CD8-positive, alpha-beta memory T cell (primary cell): Measurements from ENCODE around the gene NEUROG3. TPM values are rescaled to one million over a fixed set of nuclear protein-coding genes. Genes with fewer than 3 reads are reported as not detected.

Experiments used
- CTCF ChIA-PET: fragments of 350-600 bp; sonication (Branson Sonifier 250); formaldehyde crosslinking; loops from one replicate; lab custom pipeline; 2021; ENCODE audit warnings: antibody characterized with exemption; lab: Charles Lee
- POLR2A ChIA-PET: fragments of 350-600 bp; sonication (Branson Sonifier 250); formaldehyde crosslinking; loops from one replicate; lab custom pipeline; 2021; ENCODE audit warnings: antibody characterized with exemption; lab: Charles Lee
- DNase-seq, 5 donors: peaks; one replicate each; pipeline versions ENCODE4 v3.0.0 to v3.0.0-alpha.2; 2020 to 2022; ENCODE audit warnings: mixed read lengths in 1 of 5
- H3K27ac ChIP-seq: one replicate; pipeline ENCODE4 v1.7.0; 2013; ENCODE audit warnings: low read depth, mild to moderate bottlenecking, low read length, moderate library complexity
- H3K27me3 ChIP-seq: 2 replicates; pipeline ENCODE4 v1.7.0; 2013; ENCODE audit warnings: low read length, mild to moderate bottlenecking; ENCODE audit not compliant: insufficient read depth, poor library complexity, severe bottlenecking
- H3K36me3 ChIP-seq: 2 replicates; pipeline ENCODE4 v1.7.0; 2013; ENCODE audit warnings: mild to moderate bottlenecking, low read length, moderate library complexity; ENCODE audit not compliant: insufficient read depth
- H3K4me1 ChIP-seq: 2 replicates; pipeline ENCODE4 v1.7.0; 2013; ENCODE audit warnings: mild to moderate bottlenecking, low read length, moderate library complexity; ENCODE audit not compliant: insufficient read depth
- H3K4me3 ChIP-seq: 2 replicates; pipeline ENCODE4 v1.7.0; 2013; ENCODE audit warnings: mild to moderate bottlenecking, low read length
- H3K9me3 ChIP-seq: 2 replicates; pipeline ENCODE4 v1.7.0; 2013; ENCODE audit warnings: mild to moderate bottlenecking, low read length
- H3K27ac Mint-ChIP-seq, 8 donors: one replicate each; pipeline ENCODE4 v1.8.0; 2020 to 2021; ENCODE audit warnings: mixed read lengths in 8 of 8, mild to moderate bottlenecking in 6 of 8, inconsistent platforms in 3 of 8, moderate library complexity in 3 of 8
- H3K27me3 Mint-ChIP-seq, 2 donors: one replicate each; pipeline ENCODE4 v1.8.0; 2020 to 2021; ENCODE audit warnings: mixed read lengths in 2 of 2, mild to moderate bottlenecking in 1 of 2, moderate library complexity in 1 of 2
- H3K36me3 Mint-ChIP-seq, 3 donors: one replicate each; pipeline ENCODE4 v1.8.0; 2020 to 2021; ENCODE audit warnings: mixed read lengths in 3 of 3, inconsistent platforms in 1 of 3, mild to moderate bottlenecking in 1 of 3
- H3K4me1 Mint-ChIP-seq, 3 donors: one replicate each; pipeline ENCODE4 v1.8.0; 2020 to 2021; ENCODE audit warnings: mixed read lengths in 3 of 3, inconsistent platforms in 1 of 3, mild to moderate bottlenecking in 1 of 3
- H3K4me3 Mint-ChIP-seq, 7 donors: one replicate each; pipeline ENCODE4 v1.8.0; 2020 to 2021; ENCODE audit warnings: mixed read lengths in 7 of 7, mild to moderate bottlenecking in 6 of 7, moderate library complexity in 4 of 7, inconsistent platforms in 2 of 7
- H3K9me3 Mint-ChIP-seq, 5 donors: one replicate each; pipeline ENCODE4 v1.8.0; 2020 to 2022; ENCODE audit warnings: mixed read lengths in 5 of 5, mild to moderate bottlenecking in 3 of 5, moderate library complexity in 2 of 5, inconsistent platforms in 1 of 5
- polyA plus RNA-seq: library from polyadenylated mRNA; unstranded; fragments of 300-500 nt; fragmentation: Illumina TruSeq; gene quantifications from one replicate; pipeline ENCODE4 v1.2.3, GENCODE V29; 2021
- total RNA-seq, 2 experiments: library from RNA; stranded (reverse); gene quantifications; one replicate each; pipeline ENCODE4 v1.2.3, GENCODE V29; 2021

The NEUROG3 gene
- total and polyA plus RNA-seq, 3 experiments from 2014 or later = 0.15 TPM; not detected in 2

DNA sequence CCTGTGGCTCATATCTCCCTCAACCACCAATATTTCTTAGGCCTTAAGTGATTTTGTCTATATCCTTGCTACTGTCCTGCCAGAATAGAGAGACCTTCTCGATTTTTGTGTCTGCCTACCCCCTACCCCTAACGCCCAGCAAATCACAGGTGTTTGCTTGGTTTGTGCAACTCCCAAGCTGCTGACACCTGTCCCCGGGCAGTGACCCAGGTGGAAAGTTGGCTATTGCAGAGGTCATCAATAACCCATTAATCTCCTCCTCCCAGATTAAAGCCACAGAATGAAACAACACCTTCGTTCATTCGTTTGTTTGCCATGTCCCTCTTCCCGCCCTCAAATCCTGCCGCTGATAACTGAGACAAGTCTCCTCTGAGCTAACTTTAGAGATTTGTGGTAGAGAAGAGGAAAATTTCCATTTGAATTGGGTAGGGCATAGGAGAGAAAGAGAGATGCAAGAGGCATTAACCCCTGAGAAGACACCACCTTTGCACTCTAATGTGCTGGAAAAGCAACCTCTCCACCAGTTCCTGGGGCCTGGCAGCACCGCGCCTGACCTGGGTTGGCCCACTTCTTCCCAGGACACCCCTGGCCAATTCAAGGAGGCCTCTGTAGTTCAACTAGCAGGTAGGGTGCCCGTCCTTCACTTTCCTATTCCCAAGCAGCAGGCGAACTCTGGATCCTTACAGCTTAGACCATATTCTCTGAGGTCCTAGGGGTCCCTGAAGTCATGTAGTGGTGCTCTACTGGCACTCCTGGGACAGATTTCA is 3.0 kb downstream of the NEUROG3 start:
- H3K9me3 ChIP-seq = no peaks in the 10 kb centered on the region
- H3K36me3 Mint-ChIP-seq = peaks cover 0 to 3% (median 1%) of the 10 kb centered on the region in 3 donors
- H3K27ac ChIP-seq = no peak overlapping the region
- H3K4me3 ChIP-seq = no peak overlapping the region
- H3K36me3 ChIP-seq = no peaks in the 10 kb centered on the region
- POLR2A ChIA-PET = no interaction called here
- H3K4me1 Mint-ChIP-seq = peaks cover 22 to 39% (median 24%) of the 10 kb centered on the region in 3 donors
- CTCF ChIA-PET = no interaction called here
- peaks cover 20% of the 10 kb centered on the region for H3K4me1 ChIP-seq
- H3K27me3 ChIP-seq = peaks cover 66% of the 10 kb centered on the region
- H3K9me3 Mint-ChIP-seq = peaks cover 0 to 5% (median 2%) of the 10 kb centered on the region in 5 donors
- H3K27ac Mint-ChIP-seq = peak overlapping the region in 1 of 8 donors; percentile 41
- DNase-seq = no peak
- H3K27me3 Mint-ChIP-seq = peaks cover 73 to 88% of the 10 kb centered on the region in 2 donors
- peak overlapping the region in 1 of 7 donors; percentile 38 for H3K4me3 Mint-ChIP-seq

DNA sequence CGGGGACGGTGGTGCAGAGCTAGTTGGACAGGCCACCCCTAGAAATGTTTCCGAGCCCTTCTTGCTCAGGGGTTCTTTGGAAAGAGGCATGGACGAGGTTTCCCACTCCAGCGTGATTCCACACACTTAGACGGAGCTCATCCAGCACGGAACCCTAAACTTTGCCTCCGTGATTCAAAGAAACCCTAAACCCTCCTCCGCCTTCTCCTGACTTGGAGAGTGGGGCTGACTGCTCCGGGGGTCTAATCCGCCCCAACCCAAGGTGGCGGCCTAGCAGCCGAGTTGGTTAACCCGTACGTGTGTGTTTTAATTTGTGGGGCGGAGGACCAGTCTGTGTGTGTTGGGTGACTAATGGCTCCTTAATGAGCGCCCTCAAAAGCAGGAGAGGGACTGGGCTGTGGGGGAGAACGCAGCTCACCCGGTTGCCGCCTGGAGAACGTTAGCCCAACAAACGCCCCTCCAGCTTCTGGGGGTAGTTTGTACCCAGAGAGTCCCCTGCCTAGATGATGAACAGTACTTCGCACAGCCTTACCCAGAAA is 3.8 kb downstream of the NEUROG3 start:
- Mint-ChIP-seq H3K4me3 (no peak overlapping the region), H3K36me3 (peaks cover 0 to 3% (median 1%) of the 10 kb centered on the region in 3 donors), H3K9me3 (peaks cover 0 to 5% (median 2%) of the 10 kb centered on the region in 5 donors), H3K27ac (no peak overlapping the region), H3K4me1 (peaks cover 18 to 33% (median 19%) of the 10 kb centered on the region in 3 donors), H3K27me3 (peaks cover 70 to 89% of the 10 kb centered on the region in 2 donors)
- H3K4me1 ChIP-seq = peaks cover 16% of the 10 kb centered on the region
- H3K9me3 ChIP-seq = no peaks in the 10 kb centered on the region
- no peaks in the 10 kb centered on the region for H3K36me3 ChIP-seq
- no peak overlapping the region for H3K4me3 ChIP-seq
- H3K27me3 ChIP-seq = peaks cover 58% of the 10 kb centered on the region
- no peak for DNase-seq
- ChIA-PET CTCF (no interaction called here), POLR2A (no interaction called here)
- no peak overlapping the region for H3K27ac ChIP-seq

DNA sequence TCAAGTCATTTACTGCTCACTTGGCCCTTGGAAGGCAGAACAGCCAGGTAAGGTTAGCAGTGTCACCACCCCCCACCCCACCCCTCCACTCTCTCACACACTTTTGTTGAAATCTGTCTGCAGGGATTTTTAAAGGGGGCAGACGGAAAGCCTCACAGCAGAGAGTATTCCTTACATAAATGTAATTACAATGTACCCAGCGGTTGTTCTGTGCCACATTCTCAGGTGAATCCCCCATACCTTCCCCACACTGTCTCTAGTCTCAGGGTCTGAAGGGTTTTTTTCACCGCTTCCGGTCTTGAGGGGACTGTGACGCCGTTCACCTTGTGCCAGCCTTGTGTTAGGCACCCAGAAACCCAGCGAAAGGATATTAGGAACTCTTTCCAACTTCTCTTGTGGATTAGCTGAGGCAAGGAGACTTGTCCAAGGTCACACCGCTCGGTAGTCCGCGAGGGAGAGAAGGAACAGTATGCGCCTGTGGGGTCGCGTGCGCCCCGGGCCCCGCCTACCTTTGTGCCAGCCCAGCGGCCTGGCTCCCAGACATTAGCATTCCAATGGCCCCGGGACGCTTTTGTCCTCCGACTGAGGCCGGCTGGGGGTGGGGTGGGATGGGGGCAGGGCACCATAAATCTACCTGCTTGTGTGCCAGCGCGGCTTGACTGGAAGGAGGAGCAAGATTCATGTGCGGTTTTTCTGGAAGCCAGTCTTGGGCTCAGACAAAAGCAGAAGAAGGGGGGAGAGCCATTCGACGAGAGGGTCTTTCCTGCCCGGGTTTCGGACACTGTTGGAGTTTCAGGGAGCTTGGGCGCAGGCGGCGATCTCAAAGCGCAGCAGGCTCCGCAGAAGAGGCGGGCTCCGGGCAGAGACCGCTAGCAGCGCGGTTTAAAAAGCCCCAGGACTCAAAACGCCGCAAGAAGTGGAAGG is 4.5 kb downstream of the NEUROG3 start:
- ChIA-PET CTCF (interaction anchor here (0.7 kb wide), 1 partner anchor 9 kb away, joined by 3 read pairs; no protein-coding TSS in a partner anchor), POLR2A (no interaction called here)
- peaks cover 0 to 5% (median 2%) of the 10 kb centered on the region in 5 donors for H3K9me3 Mint-ChIP-seq
- H3K27me3 Mint-ChIP-seq = peaks cover 69 to 89% of the 10 kb centered on the region in 2 donors
- no peak overlapping the region for H3K4me3 Mint-ChIP-seq
- Histone ChIP-seq H3K27ac (no peak overlapping the region), H3K9me3 (no peaks in the 10 kb centered on the region), H3K36me3 (no peaks in the 10 kb centered on the region), H3K27me3 (peaks cover 52% of the 10 kb centered on the region), H3K4me1 (peaks cover 8% of the 10 kb centered on the region), H3K4me3 (no peak overlapping the region)
- H3K27ac Mint-ChIP-seq = no peak overlapping the region
- DNase-seq = no peak
- H3K4me1 Mint-ChIP-seq = peaks cover 13 to 26% (median 14%) of the 10 kb centered on the region in 3 donors
- H3K36me3 Mint-ChIP-seq = peaks cover 0 to 3% (median 1%) of the 10 kb centered on the region in 3 donors

DNA sequence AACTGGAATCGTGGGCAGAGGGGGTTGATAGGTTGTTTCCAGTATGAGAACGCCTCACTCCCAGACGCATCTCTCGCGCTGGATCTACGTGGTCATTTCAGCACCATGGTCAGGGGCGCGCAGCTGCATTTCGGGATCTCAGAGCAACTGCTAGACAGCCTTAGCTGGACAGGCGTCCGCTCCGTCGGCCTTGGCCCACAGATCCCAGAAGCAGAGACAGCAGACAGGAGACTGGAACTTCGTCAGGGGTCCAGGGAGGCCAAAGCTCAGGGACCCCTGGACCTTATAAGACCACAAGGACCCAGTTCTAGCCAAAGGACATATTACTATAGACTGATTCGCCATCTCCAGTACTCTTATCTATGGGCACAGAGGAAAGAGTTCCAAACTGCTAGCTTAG is 5.3 kb downstream of the NEUROG3 start:
- no peak for DNase-seq
- Mint-ChIP-seq H3K27me3 (peaks cover 67 to 87% of the 10 kb centered on the region in 2 donors), H3K4me1 (peaks cover 8 to 19% (median 11%) of the 10 kb centered on the region in 3 donors), H3K4me3 (no peak overlapping the region), H3K9me3 (peaks cover 0 to 5% (median 2%) of the 10 kb centered on the region in 5 donors), H3K36me3 (peaks cover 0 to 3% (median 1%) of the 10 kb centered on the region in 3 donors), H3K27ac (no peak overlapping the region)
- Histone ChIP-seq H3K27ac (no peak overlapping the region), H3K9me3 (no peaks in the 10 kb centered on the region), H3K4me1 (peaks cover under 1% of the 10 kb centered on the region), H3K27me3 (peaks cover 48% of the 10 kb centered on the region), H3K36me3 (no peaks in the 10 kb centered on the region), H3K4me3 (no peak overlapping the region)
- ChIA-PET CTCF (interaction anchor here (0.7 to 1.1 kb wide), 2 partner anchors 8 to 69 kb away, joined by 3 read pairs; no protein-coding TSS in a partner anchor), POLR2A (no interaction called here)

DNA sequence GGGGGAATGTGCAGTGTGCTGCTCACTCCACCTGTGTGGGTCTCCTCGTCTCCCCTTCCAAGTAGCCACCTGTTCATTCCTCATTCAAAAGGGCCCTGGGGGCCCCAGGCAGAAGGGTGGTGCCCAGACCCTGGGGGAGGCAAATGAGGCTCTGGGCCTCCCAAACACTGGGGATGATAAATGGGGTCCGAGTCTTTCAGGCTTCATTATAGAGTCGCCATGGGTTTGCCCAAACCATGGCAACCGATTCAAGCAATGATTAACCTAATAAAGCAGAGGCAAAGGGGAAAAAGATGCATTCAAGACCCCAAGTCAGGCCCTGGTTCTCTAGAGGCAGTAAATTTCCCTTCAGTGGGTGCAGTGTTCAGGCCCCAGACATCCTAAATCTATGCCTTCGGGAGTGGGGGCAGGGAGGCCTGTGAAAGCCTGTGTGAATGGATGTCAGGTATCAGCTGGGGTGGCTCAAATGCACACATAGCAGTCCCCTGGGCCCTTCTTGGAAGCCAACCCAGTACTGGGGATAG is 10.4 kb downstream of the NEUROG3 start:
- peaks cover 0 to 3% (median 0%) of the 10 kb centered on the region in 3 donors for H3K36me3 Mint-ChIP-seq
- H3K9me3 ChIP-seq = no peaks in the 10 kb centered on the region
- H3K4me1 ChIP-seq = peaks cover 14% of the 10 kb centered on the region
- H3K4me1 Mint-ChIP-seq = peaks cover 11 to 17% (median 13%) of the 10 kb centered on the region in 3 donors
- H3K27me3 Mint-ChIP-seq = peaks cover 30 to 43% of the 10 kb centered on the region in 2 donors
- ChIA-PET CTCF (no interaction called here), POLR2A (no interaction called here)
- no peak overlapping the region for H3K4me3 Mint-ChIP-seq
- H3K27ac Mint-ChIP-seq = no peak overlapping the region
- DNase-seq = no peak
- H3K4me3 ChIP-seq = no peak overlapping the region
- peaks cover 10% of the 10 kb centered on the region for H3K27me3 ChIP-seq
- no peaks in the 10 kb centered on the region for H3K36me3 ChIP-seq
- H3K27ac ChIP-seq = no peak overlapping the region
- H3K9me3 Mint-ChIP-seq = peaks cover 0 to 2% (median 0%) of the 10 kb centered on the region in 5 donors

DNA sequence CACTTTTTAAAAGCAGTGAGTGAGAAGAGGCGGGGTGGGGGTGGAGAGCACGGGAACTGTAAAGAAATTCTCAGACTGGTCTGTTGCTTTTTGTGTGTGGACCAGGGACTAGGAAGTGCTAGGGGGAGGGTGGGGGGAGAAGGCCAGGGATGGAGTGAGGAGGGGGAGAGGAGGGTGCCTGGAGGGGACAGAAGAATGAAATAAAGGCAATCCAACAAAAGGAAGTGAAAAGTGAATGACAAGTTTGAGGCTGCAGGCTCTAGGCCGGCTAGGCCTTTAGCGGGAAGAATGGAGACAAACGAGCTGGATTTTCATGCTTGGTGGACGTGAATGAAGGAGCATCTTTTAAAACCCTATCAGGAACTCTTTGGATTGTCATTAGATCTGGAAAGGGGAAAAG is 13.7 kb downstream of the NEUROG3 start:
- Mint-ChIP-seq H3K36me3 (no peaks in the 10 kb centered on the region), H3K4me1 (peaks cover 11 to 17% (median 13%) of the 10 kb centered on the region in 3 donors), H3K9me3 (no peaks in the 10 kb centered on the region), H3K4me3 (no peak overlapping the region), H3K27ac (peak overlapping the region in 1 of 8 donors; percentile 50), H3K27me3 (peaks cover 15 to 25% of the 10 kb centered on the region in 2 donors)
- Histone ChIP-seq H3K27ac (no peak overlapping the region), H3K4me3 (no peak overlapping the region), H3K27me3 (no peaks in the 10 kb centered on the region), H3K36me3 (no peaks in the 10 kb centered on the region), H3K4me1 (peaks cover 14% of the 10 kb centered on the region), H3K9me3 (no peaks in the 10 kb centered on the region)
- no peak for DNase-seq
- ChIA-PET POLR2A (no interaction called here), CTCF (interaction anchor here (1.1 kb wide), 1 partner anchor 9 kb away, joined by 3 read pairs; no protein-coding TSS in a partner anchor)

DNA sequence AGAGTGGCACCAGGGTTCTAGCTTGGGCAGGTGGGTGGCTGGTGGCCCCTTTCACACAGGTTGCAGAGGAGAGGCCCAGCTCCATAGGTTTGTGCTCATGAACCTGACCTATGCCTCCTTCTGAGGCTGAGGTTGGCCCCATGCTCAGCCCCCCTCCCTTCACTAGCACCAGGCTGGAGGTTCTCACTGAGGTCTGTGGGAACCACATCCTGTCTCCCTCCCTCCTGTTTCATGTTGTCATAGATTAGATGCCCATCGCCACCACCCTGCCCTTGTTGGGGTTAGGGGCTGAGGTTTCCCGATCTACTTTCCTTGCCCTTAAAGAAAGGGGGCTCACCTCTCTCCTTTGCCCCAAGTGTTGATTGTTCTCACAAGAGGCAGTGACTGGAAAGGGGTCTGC is 14.7 kb downstream of the NEUROG3 start:
- H3K36me3 Mint-ChIP-seq = no peaks in the 10 kb centered on the region

More for the DNA sequence above, 14.7 kb downstream of the NEUROG3 start:
- peaks cover 11 to 17% (median 13%) of the 10 kb centered on the region in 3 donors for H3K4me1 Mint-ChIP-seq
- H3K9me3 Mint-ChIP-seq = no peaks in the 10 kb centered on the region
- H3K9me3 ChIP-seq = no peaks in the 10 kb centered on the region
- peak overlapping the region in 2 of 8 donors; percentile 22 to 72 for H3K27ac Mint-ChIP-seq
- no peaks in the 10 kb centered on the region for H3K36me3 ChIP-seq
- CTCF ChIA-PET = interaction anchor here (1.3 kb wide), 1 partner anchor 22 kb away, joined by 3 read pairs; no protein-coding TSS in a partner anchor
- POLR2A ChIA-PET = no interaction called here
- H3K4me1 ChIP-seq = peaks cover 14% of the 10 kb centered on the region
- no peak overlapping the region for H3K27ac ChIP-seq
- H3K27me3 ChIP-seq = no peaks in the 10 kb centered on the region
- H3K4me3 ChIP-seq = no peak overlapping the region
- DNase-seq = peak in 2 of 5 donors; percentile 3 to 23
- H3K27me3 Mint-ChIP-seq = peaks cover 9 to 19% of the 10 kb centered on the region in 2 donors
- H3K4me3 Mint-ChIP-seq = peak overlapping the region in 4 of 7 donors; percentile 14 to 55 (median 44)
